SK-N-SH (cell line): ENCODE measurements around the gene PGLYRP4. TPM values are rescaled to one million over a fixed set of nuclear protein-coding genes. Genes with fewer than 3 reads are reported as not detected.

Source experiments
- CTCF ChIA-PET: fragments of 300-600, 350-600 bp; formaldehyde crosslinking; extraction: SDS; loops from one replicate; lab custom pipeline; 2021; lab: Yijun Ruan, JAX
- POLR2A ChIA-PET: fragments of 350-600 bp; sonication (Branson Sonifier 250); formaldehyde crosslinking; extraction: SDS; loops from one replicate; lab custom pipeline; 2020; ENCODE audit warnings: antibody characterized with exemption, inconsistent platforms; lab: Yijun Ruan, JAX
- DNase-seq: peaks from one replicate; pipeline ENCODE4 v3.0.0; 2012
- H2AFZ ChIP-seq: fragments of 200-600 bp; sonication (generic); 2 replicates; pipeline ENCODE4 v1.8.1; 2016; ENCODE audit warnings: antibody characterized with exemption, mild to moderate bottlenecking, low read depth
- H3F3A ChIP-seq: fragments of 200-600 bp; sonication (generic); replicated peaks from 2 replicates; pipeline ENCODE3; 2016; ENCODE audit warnings: antibody characterized with exemption, mild to moderate bottlenecking; ENCODE audit not compliant: insufficient read depth
- H3K27ac ChIP-seq, 2 experiments: fragments of 200-500 bp in 1 of 2; fragments of 200-600 bp in 1 of 2; sonication (Bioruptor generic) in 1 of 2; sonication (generic), shearing (Covaris generic) in 1 of 2; 2 replicates each; pipeline versions ENCODE4 v1.5.1 to v1.6.1; 2014 to 2016; ENCODE audit warnings: low read depth in 2 of 2, inconsistent platforms in 1 of 2, low read length in 1 of 2, mild to moderate bottlenecking in 1 of 2, mixed read lengths in 1 of 2
- H3K27me3 ChIP-seq: fragments of 200-600 bp; sonication (generic), shearing (Covaris generic); 2 replicates; pipeline ENCODE4 v1.6.1; 2016; ENCODE audit warnings: mixed run types; ENCODE audit not compliant: insufficient read depth
- H3K36me3 ChIP-seq, 2 experiments: fragments of 200-500 bp in 1 of 2; fragments of 200-600 bp in 1 of 2; sonication (Bioruptor generic) in 1 of 2; sonication (generic) in 1 of 2; replicated peaks in 1 of 2; 2 replicates each; pipeline versions ENCODE3 to v1.5.1; 2014 to 2016; ENCODE audit warnings: low read length in 1 of 2, mild to moderate bottlenecking in 1 of 2; ENCODE audit not compliant: insufficient read depth in 2 of 2, control insufficient read depth in 1 of 2
- H3K4me1 ChIP-seq, 2 experiments: fragments of 200-500 bp in 1 of 2; fragments of 200-600 bp in 1 of 2; sonication (Bioruptor generic) in 1 of 2; sonication (generic), shearing (Covaris generic) in 1 of 2; 2 replicates each; pipeline versions ENCODE4 v1.5.1 to v1.6.1; 2014 to 2016; ENCODE audit warnings: low read depth in 1 of 2, low read length in 1 of 2, mixed run types in 1 of 2; ENCODE audit not compliant: insufficient read depth in 2 of 2, control insufficient read depth in 1 of 2
- H3K4me2 ChIP-seq: fragments of 200-600 bp; sonication (generic), shearing (Covaris generic); 2 replicates; pipeline ENCODE4 v1.6.1; 2017; ENCODE audit warnings: mixed run types
- H3K4me3 ChIP-seq, 2 experiments: fragments of 200-500 bp in 1 of 2; fragments of 200-600 bp in 1 of 2; sonication (Bioruptor generic) in 1 of 2; sonication (generic), shearing (Covaris generic) in 1 of 2; 2 replicates each; pipeline versions ENCODE4 v1.5.1 to v1.8.1; 2014 to 2016; ENCODE audit warnings: low read depth in 2 of 2, inconsistent platforms in 1 of 2, low read length in 1 of 2, mild to moderate bottlenecking in 1 of 2, mixed read lengths in 1 of 2, moderate library complexity in 1 of 2
- H3K79me2 ChIP-seq: fragments of 200-600 bp; sonication (generic); 2 replicates; pipeline ENCODE4 v1.8.1; 2017; ENCODE audit warnings: mild to moderate bottlenecking; ENCODE audit not compliant: insufficient read depth
- H3K9ac ChIP-seq: fragments of 200-600 bp; sonication (generic); 2 replicates; pipeline ENCODE4 v1.6.1; 2017; ENCODE audit warnings: mixed run types
- H3K9me2 ChIP-seq: fragments of 200-600 bp; sonication (generic); 2 replicates; pipeline ENCODE4 v1.6.1; 2017; ENCODE audit warnings: mixed run types
- H3K9me3 ChIP-seq: fragments of 200-600 bp; sonication (generic); 2 replicates; pipeline ENCODE4 v1.6.1; 2017; ENCODE audit warnings: mixed run types, mild to moderate bottlenecking, moderate library complexity
- H4K20me1 ChIP-seq: fragments of 200-600 bp; sonication (generic); 2 replicates; pipeline ENCODE4 v1.6.1; 2017; ENCODE audit warnings: mild to moderate bottlenecking, mixed run types; ENCODE audit not compliant: insufficient read depth
- ELF1 ChIP-seq: IDR thresholded peaks from 2 replicates; pipeline ENCODE4 v1.4.0; 2012
- EP300 ChIP-seq, 2 experiments: IDR thresholded peaks; 2 replicates each; pipeline versions ENCODE4 v1.4.0 to v1.6.1; 2012; ENCODE audit warnings: borderline replicate concordance in 1 of 2, low read depth in 1 of 2, low read length in 1 of 2
- EZH2phosphoT487 ChIP-seq: fragments of 200-600 bp; sonication (generic); IDR thresholded peaks from 2 replicates; pipeline ENCODE4 v1.6.1; 2017; ENCODE audit warnings: low read depth, mixed run types, mild to moderate bottlenecking, antibody characterized with exemption, moderate library complexity, borderline replicate concordance
- FOXJ3 ChIP-seq: sonication (generic); formaldehyde crosslinking; IDR thresholded peaks from 2 replicates; pipeline ENCODE4 v1.5.1; 2020; ENCODE audit warnings: mild to moderate bottlenecking, missing genetic modification reagents
- GABPA ChIP-seq: IDR thresholded peaks from 2 replicates; pipeline ENCODE4 v1.4.0; 2012; ENCODE audit warnings: low read depth, mild to moderate bottlenecking
- GATA2 ChIP-seq: sonication (generic); formaldehyde crosslinking; IDR thresholded peaks from 2 replicates; pipeline ENCODE4 v1.5.0; 2020; ENCODE audit warnings: mild to moderate bottlenecking, missing genetic modification reagents
- JUND ChIP-seq: IDR thresholded peaks from 2 replicates; pipeline ENCODE4 v1.4.0; 2012
- MEF2A ChIP-seq: IDR thresholded peaks from 2 replicates; pipeline ENCODE4 v1.4.0; 2012; ENCODE audit warnings: low read depth, borderline replicate concordance
- NRF1 ChIP-seq: IDR thresholded peaks from 2 replicates; pipeline ENCODE4 v1.6.1; 2012; ENCODE audit warnings: low read depth, mild to moderate bottlenecking, low read length
- RFX5 ChIP-seq: IDR thresholded peaks from 2 replicates; pipeline ENCODE4 v1.6.1; 2012; ENCODE audit warnings: mild to moderate bottlenecking, improper control_type of control experiment, low read length
- SIN3A ChIP-seq: IDR thresholded peaks from 2 replicates; pipeline ENCODE4 v1.6.1; 2012; ENCODE audit warnings: low read depth, mild to moderate bottlenecking, low read length, moderate library complexity, borderline replicate concordance
- TCF12 ChIP-seq: IDR thresholded peaks from 2 replicates; pipeline ENCODE4 v1.4.0; 2012
- TEAD4 ChIP-seq: IDR thresholded peaks from 2 replicates; pipeline ENCODE4 v1.4.0; 2012; ENCODE audit warnings: mild to moderate bottlenecking, borderline replicate concordance; ENCODE audit not compliant: insufficient read depth
- USF2 ChIP-seq: fragments of 150-350 bp; IDR thresholded peaks from 2 replicates; pipeline ENCODE4 v1.6.1; 2017; ENCODE audit warnings: antibody characterized with exemption, low read length, low read depth, borderline replicate concordance
- YY1 ChIP-seq: IDR thresholded peaks from 2 replicates; pipeline ENCODE4 v1.4.0; 2012; ENCODE audit warnings: low read depth, mild to moderate bottlenecking
- WGBS: methylation state at CpG from one replicate; pipeline ENCODE4 v1.1.6; 2017; ENCODE audit warnings: low lambda C conversion rate; 5-methylcytosine and 5-hydroxymethylcytosine counted together
- polyA plus RNA-seq, 3 experiments: library from polyadenylated mRNA; depleted of rRNA; stranded (reverse); fragments of >200 nt; gene quantifications; 2 replicates each; pipeline ENCODE4 v1.2.3, GENCODE V29; 2012
- TF ChIP-seq, protein P1 (sequence below): IDR thresholded peaks from 2 replicates; pipeline ENCODE4; 2012
- TF ChIP-seq, protein P2 (sequence below): IDR thresholded peaks from 2 replicates; pipeline ENCODE4 v1.4.0; 2012; ENCODE audit warnings: low read depth, borderline replicate concordance

Gene PGLYRP4
- polyA plus RNA-seq, 1 of the 3 experiments (the other 2 are of a cell fraction), result not detected

GRCh38 chr1:153395136-153395685, 46.6 kb upstream of the PGLYRP4 start:
- H3K9ac ChIP-seq, result no peak overlapping the region
- no peaks in the 10 kb centered on the region for H3K4me1 ChIP-seq
- no peak overlapping the region for H2AFZ ChIP-seq
- TF ChIP-seq GATA2, result no peak
- TF ChIP-seq, protein P1, sequence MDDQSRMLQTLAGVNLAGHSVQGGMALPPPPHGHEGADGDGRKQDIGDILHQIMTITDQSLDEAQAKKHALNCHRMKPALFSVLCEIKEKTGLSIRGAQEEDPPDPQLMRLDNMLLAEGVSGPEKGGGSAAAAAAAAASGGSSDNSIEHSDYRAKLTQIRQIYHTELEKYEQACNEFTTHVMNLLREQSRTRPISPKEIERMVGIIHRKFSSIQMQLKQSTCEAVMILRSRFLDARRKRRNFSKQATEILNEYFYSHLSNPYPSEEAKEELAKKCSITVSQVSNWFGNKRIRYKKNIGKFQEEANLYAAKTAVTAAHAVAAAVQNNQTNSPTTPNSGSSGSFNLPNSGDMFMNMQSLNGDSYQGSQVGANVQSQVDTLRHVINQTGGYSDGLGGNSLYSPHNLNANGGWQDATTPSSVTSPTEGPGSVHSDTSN, result no peak
- TF ChIP-seq JUND, result no peak
- no peak for TF ChIP-seq EP300 (IDR thresholded peaks at IDR 0.05; ENCODE audit: borderline replicate concordance in 1 of 2, low read depth in 1 of 2, low read length in 1 of 2)
- no peak for TF ChIP-seq FOXJ3 (CRISPR knock-in tag)
- no peak for TF ChIP-seq TCF12
- TF ChIP-seq NRF1, result no peak
- no peak for TF ChIP-seq YY1
- TF ChIP-seq, protein P2, sequence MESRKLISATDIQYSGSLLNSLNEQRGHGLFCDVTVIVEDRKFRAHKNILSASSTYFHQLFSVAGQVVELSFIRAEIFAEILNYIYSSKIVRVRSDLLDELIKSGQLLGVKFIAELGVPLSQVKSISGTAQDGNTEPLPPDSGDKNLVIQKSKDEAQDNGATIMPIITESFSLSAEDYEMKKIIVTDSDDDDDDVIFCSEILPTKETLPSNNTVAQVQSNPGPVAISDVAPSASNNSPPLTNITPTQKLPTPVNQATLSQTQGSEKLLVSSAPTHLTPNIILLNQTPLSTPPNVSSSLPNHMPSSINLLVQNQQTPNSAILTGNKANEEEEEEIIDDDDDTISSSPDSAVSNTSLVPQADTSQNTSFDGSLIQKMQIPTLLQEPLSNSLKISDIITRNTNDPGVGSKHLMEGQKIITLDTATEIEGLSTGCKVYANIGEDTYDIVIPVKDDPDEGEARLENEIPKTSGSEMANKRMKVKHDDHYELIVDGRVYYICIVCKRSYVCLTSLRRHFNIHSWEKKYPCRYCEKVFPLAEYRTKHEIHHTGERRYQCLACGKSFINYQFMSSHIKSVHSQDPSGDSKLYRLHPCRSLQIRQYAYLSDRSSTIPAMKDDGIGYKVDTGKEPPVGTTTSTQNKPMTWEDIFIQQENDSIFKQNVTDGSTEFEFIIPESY, result no peak
- TF ChIP-seq TEAD4, result no peak
- no peak for TF ChIP-seq USF2
- no peak for TF ChIP-seq RFX5
- no peak for TF ChIP-seq ELF1
- no peak for TF ChIP-seq SIN3A
- no peak for TF ChIP-seq GABPA
- TF ChIP-seq MEF2A, result no peak
- TF ChIP-seq EZH2phosphoT487, result no peak
- no peaks in the 10 kb centered on the region for H4K20me1 ChIP-seq
- no peaks in the 10 kb centered on the region for H3K9me2 ChIP-seq
- ChIA-PET POLR2A (interaction anchor here (0.6 kb wide), 1 partner anchor 460 kb away, joined by 3 read pairs; no protein-coding TSS in a partner anchor), CTCF (interaction anchor here (0.8 to 1.4 kb wide), 3 partner anchors 43 to 100 kb away, joined by 3 to 4 read pairs (median 4); no protein-coding TSS in a partner anchor)
- 16% methylated on average over 7 of the region's 7 CpGs for WGBS
- no peaks in the 10 kb centered on the region for H3K9me3 ChIP-seq
- no peaks in the 10 kb centered on the region for H3K79me2 ChIP-seq
- H3K4me3 ChIP-seq, result no peak overlapping the region
- H3K36me3 ChIP-seq, result no peaks in the 10 kb centered on the region
- no peaks in the 10 kb centered on the region for H3F3A ChIP-seq
- peaks cover 54% of the 10 kb centered on the region for H3K27me3 ChIP-seq
- DNase-seq, result no peak
- no peak overlapping the region for H3K4me2 ChIP-seq
- no peak overlapping the region for H3K27ac ChIP-seq
